Measurements from ENCODE around the gene REEP2. TPM values are rescaled to one million over a fixed set of nuclear protein-coding genes. Genes with fewer than 3 reads are reported as not detected.

REEP2 gene
- total RNA-seq, 1 donor from 2014 or later: 232 TPM

DNA sequence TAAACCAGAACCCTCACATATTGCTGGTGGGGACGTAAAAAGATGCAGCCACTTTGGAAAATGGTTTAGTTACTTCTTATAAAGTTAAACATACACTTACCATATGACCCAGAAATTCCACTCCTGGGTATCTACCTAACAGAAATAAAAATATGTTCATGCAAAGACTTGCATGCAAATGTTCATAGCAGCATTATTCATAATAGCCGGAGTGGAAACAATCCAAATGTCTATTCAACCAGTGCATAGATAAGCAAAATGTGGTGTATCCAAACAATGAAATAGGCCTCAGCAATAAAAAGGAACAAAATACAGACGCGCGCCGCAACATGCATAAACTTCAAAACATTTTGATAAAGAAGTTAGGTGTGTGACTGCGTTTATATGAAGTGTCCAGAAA is 38.1 kb downstream of the REEP2 start:
- peaks cover 2% of the 10 kb centered on the region for H3K9me3 Mint-ChIP-seq (ENCODE audit: unreplicated experiment)
- H3K27me3 Mint-ChIP-seq (ENCODE audit: unreplicated experiment): peaks cover 1% of the 10 kb centered on the region
- DNase-seq: no peak
- H3K36me3 Mint-ChIP-seq (ENCODE audit: unreplicated experiment): peaks cover 6% of the 10 kb centered on the region
- no peak overlapping the region for H3K4me3 Mint-ChIP-seq (ENCODE audit: unreplicated experiment)
- H3K4me1 Mint-ChIP-seq (ENCODE audit: low read depth, unreplicated experiment): no peaks in the 10 kb centered on the region
- H3K27ac Mint-ChIP-seq (ENCODE audit: unreplicated experiment): no peak overlapping the region
- TF ChIP-seq, protein P1, sequence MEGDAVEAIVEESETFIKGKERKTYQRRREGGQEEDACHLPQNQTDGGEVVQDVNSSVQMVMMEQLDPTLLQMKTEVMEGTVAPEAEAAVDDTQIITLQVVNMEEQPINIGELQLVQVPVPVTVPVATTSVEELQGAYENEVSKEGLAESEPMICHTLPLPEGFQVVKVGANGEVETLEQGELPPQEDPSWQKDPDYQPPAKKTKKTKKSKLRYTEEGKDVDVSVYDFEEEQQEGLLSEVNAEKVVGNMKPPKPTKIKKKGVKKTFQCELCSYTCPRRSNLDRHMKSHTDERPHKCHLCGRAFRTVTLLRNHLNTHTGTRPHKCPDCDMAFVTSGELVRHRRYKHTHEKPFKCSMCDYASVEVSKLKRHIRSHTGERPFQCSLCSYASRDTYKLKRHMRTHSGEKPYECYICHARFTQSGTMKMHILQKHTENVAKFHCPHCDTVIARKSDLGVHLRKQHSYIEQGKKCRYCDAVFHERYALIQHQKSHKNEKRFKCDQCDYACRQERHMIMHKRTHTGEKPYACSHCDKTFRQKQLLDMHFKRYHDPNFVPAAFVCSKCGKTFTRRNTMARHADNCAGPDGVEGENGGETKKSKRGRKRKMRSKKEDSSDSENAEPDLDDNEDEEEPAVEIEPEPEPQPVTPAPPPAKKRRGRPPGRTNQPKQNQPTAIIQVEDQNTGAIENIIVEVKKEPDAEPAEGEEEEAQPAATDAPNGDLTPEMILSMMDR (IDR thresholded peaks at IDR 0.05; ENCODE audit: partially characterized antibody, unreplicated experiment): no peak

DNA sequence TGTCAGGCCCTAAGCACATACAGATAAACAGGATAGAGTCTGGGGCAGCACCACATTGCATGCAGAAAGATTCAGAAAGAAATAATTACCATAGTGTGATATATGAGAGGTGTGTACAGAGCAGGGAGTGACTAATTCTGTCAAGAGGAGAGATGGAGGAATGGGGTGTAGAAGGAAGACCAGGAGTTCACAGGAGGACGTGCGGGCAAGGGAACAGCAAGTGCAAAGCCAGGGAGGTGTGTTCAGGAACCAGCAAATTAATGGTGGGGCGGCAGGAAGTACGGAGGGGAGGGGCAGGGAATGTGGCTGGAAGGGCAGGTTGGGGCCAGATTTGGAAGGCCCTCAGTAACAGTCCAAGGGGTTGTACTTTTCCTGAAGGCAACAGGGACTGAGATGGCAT is 43.8 kb downstream of the REEP2 start:
- no peak for DNase-seq
- TF ChIP-seq, protein P1 (IDR thresholded peaks at IDR 0.05; ENCODE audit: partially characterized antibody, unreplicated experiment): no peak
- Mint-ChIP-seq H3K27ac (ENCODE audit: unreplicated experiment) (no peak overlapping the region), H3K36me3 (ENCODE audit: unreplicated experiment) (no peaks in the 10 kb centered on the region), H3K4me1 (ENCODE audit: low read depth, unreplicated experiment) (no peaks in the 10 kb centered on the region), H3K4me3 (ENCODE audit: unreplicated experiment) (no peak overlapping the region), H3K27me3 (ENCODE audit: unreplicated experiment) (no peaks in the 10 kb centered on the region), H3K9me3 (ENCODE audit: unreplicated experiment) (peaks cover 2% of the 10 kb centered on the region)

DNA sequence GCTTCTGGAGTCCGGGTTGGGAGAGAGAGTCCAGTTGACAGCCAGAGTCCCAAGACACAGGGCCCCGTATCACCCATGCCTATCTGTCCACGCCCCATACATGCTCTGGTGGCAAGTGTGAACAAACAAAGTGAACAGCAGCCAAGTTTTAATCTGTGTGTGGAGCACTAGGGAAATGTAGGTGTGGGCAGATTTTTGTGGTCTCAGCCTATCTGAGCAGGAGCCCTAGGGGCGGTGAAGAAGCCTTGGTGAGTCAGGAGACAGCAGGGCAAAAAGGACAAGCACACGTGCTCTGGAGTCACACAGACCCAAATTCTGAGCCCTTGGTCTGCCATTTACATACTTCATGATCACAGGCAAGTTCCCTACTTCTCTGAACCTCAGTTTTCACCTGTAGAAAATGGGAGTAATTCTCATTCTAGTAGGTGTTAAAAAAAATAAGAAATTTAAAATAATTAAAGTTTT is 49.7 kb downstream of the REEP2 start:
- TF ChIP-seq, protein P1 (IDR thresholded peaks at IDR 0.05; ENCODE audit: partially characterized antibody, unreplicated experiment): no peak
- no peaks in the 10 kb centered on the region for H3K36me3 Mint-ChIP-seq (ENCODE audit: unreplicated experiment)
- DNase-seq: no peak

DNA sequence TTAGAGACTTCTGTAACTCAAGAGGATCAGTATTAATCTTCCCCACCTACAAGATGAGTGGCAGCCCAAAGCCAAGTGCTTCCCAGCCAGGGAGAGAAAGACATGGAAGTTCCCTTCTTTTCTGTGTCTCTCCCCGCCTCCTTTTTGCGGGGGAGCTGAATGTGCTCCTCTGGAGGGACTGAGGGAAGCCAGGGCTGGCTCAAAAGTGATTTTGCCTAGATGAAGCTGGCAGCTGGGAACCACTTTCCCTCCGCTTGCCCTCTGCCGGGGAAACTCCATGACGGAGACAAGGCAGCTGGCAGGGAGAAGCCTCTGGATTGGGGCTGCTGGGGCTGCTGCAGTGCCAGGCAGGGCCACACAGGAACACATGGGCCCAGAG is 50.8 kb downstream of the REEP2 start:
- peaks cover 15% of the 10 kb centered on the region for H3K4me1 Mint-ChIP-seq (ENCODE audit: low read depth, unreplicated experiment)
- no peak overlapping the region for H3K27ac Mint-ChIP-seq (ENCODE audit: unreplicated experiment)
- TF ChIP-seq, protein P1 (IDR thresholded peaks at IDR 0.05; ENCODE audit: partially characterized antibody, unreplicated experiment): no peak
- peaks cover 14% of the 10 kb centered on the region for H3K9me3 Mint-ChIP-seq (ENCODE audit: unreplicated experiment)
- no peaks in the 10 kb centered on the region for H3K36me3 Mint-ChIP-seq (ENCODE audit: unreplicated experiment)
- H3K4me3 Mint-ChIP-seq (ENCODE audit: unreplicated experiment): no peak overlapping the region
- peaks cover 14% of the 10 kb centered on the region for H3K27me3 Mint-ChIP-seq (ENCODE audit: unreplicated experiment)
- no peak for DNase-seq

More for the DNA sequence above, 49.7 kb downstream of the REEP2 start:
- Mint-ChIP-seq H3K9me3 (ENCODE audit: unreplicated experiment) (peaks cover 10% of the 10 kb centered on the region), H3K4me1 (ENCODE audit: low read depth, unreplicated experiment) (peaks cover 12% of the 10 kb centered on the region), H3K4me3 (ENCODE audit: unreplicated experiment) (no peak overlapping the region), H3K27me3 (ENCODE audit: unreplicated experiment) (peaks cover 14% of the 10 kb centered on the region), H3K27ac (ENCODE audit: unreplicated experiment) (no peak overlapping the region)

DNA sequence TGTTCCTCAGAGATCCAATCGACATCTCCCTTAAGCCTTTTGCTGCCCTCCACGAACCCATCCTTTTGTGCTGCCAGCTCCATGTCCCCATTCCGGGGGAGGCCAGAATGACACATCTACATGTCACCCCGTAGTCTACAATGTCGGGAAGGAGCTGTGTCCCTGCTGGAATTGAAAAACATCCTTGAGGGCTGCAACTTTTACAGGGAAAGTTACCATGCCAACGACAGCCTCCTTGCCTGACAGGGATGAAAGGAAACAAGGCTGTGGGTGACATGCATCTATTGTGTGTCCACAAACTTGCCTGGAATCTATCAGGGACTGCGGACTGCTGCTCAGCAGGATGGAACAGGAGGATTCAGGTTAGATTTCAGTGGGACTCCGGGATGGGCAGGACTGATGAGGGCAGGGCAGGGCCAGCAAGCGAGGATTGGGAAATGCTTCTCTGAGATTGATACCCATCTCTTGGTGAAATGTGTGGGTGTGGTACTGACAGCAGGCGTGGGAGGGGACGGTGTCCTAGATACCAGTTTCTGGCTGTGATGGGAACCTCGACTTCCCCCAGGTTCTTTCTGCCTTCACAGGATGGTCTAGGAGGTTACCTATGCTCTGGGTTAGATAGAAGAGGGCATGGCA is 51.9 kb downstream of the REEP2 start:
- DNase-seq: no peak
- Mint-ChIP-seq H3K27ac (ENCODE audit: unreplicated experiment) (peak overlapping the region; percentile 59), H3K9me3 (ENCODE audit: unreplicated experiment) (peaks cover 14% of the 10 kb centered on the region), H3K4me3 (ENCODE audit: unreplicated experiment) (peak overlapping the region; percentile 16), H3K27me3 (ENCODE audit: unreplicated experiment) (peaks cover 14% of the 10 kb centered on the region), H3K4me1 (ENCODE audit: low read depth, unreplicated experiment) (peaks cover 15% of the 10 kb centered on the region), H3K36me3 (ENCODE audit: unreplicated experiment) (no peaks in the 10 kb centered on the region)
- TF ChIP-seq, protein P1 (IDR thresholded peaks at IDR 0.05; ENCODE audit: partially characterized antibody, unreplicated experiment): no peak
